Mucosa of rectum (tissue), 2 donors: ENCODE data around the gene PRRX2.
A peak's percentile ranks its signal among the peaks of the same experiment; 100 is the strongest.

ENCODE experiments used
- H3K27ac ChIP-seq, 2 donors: one replicate each; pipeline ENCODE4 v1.7.0; 2013; ENCODE audit warnings: inconsistent platforms in 2 of 2, low read depth in 2 of 2, low read length in 2 of 2
- H3K27me3 ChIP-seq, 2 donors: one replicate each; pipeline ENCODE4 v1.7.0; 2013; ENCODE audit warnings: low read length in 2 of 2; ENCODE audit not compliant: control insufficient read depth in 2 of 2, insufficient read depth in 2 of 2
- H3K36me3 ChIP-seq, 2 donors: one replicate each; pipeline ENCODE4 v1.7.0; 2013; ENCODE audit warnings: low read length in 2 of 2; ENCODE audit not compliant: control insufficient read depth in 2 of 2, insufficient read depth in 2 of 2
- H3K4me1 ChIP-seq, 2 donors: one replicate each; pipeline ENCODE4 v1.7.0; 2013; ENCODE audit warnings: low read length in 2 of 2, mild to moderate bottlenecking in 1 of 2; ENCODE audit not compliant: control insufficient read depth in 2 of 2, insufficient read depth in 2 of 2
- H3K4me3 ChIP-seq, 2 donors: one replicate each; pipeline ENCODE4 v1.7.0; 2013; ENCODE audit warnings: low read length in 2 of 2
- H3K9ac ChIP-seq, 2 donors: one replicate each; pipeline ENCODE4 v1.7.0; 2013; ENCODE audit warnings: low read length in 2 of 2, low read depth in 1 of 2, mild to moderate bottlenecking in 1 of 2
- H3K9me3 ChIP-seq, 2 donors: one replicate each; pipeline ENCODE4 v1.7.0; 2013; ENCODE audit warnings: low read length in 2 of 2; ENCODE audit not compliant: control insufficient read depth in 2 of 2
- donor health status: healthy.
- donor health status: Normal muscosa, but diverticular disease.

PRRX2 gene

GRCh38 chr9:129701549-129701948 lies 36.1 kb downstream of the PRRX2 start:
- Histone ChIP-seq H3K4me3 (no peak overlapping the region), H3K9ac (no peak overlapping the region), H3K9me3 (no peaks in the 10 kb centered on the region), H3K27me3 (peaks cover 10 to 26% of the 10 kb centered on the region in 2 donors), H3K27ac (no peak overlapping the region), H3K36me3 (no peaks in the 10 kb centered on the region), H3K4me1 (peaks cover 23 to 27% of the 10 kb centered on the region in 2 donors)

DNA sequence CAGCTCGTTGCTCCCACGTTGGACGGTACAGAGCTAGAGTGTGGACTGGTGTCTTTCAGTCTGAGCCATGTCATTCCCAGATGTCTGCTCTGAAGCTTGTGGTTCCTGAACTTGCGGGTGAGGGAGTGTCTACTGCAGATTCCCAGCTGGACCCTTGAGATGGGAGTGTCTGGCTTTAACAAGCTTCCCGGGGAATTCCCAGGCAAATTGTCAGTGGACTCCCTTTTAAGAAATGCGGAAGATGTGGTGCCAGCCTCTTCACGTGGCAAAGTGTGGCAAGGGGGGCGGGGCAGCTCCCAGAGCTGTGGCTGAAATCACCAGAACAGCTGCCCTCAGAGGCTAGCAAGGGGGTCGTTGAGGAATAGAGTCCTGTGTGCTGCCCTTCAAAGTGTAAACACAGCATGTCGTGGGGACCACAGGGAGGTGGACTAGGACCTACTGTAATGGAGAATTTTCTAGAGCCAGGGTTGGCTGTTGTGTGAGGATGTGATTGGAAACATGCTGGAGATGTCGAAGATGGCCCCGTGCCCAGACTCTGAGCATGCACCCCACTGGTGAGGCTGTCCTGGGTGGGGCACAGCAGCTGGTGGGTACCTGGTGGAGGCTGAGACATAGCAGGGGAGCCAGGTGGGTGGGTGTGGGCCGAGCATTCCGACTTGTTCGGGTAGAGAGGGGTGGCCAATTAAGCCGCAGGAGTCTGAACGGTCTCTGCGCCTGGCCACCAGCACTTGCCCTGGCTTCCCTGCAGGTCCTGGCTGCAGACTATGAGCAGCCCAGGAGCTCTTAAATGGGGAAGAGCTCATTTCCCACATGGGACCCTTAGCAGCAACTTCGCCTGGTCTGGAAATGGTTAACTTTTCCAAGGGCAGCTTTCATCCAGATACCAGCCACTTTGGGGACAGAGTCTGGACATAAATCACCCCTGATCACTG lies 37.4 kb downstream of the PRRX2 start:
- H3K27ac ChIP-seq: peak overlapping the region; percentile 27 to 38
- H3K36me3 ChIP-seq: no peaks in the 10 kb centered on the region
- H3K4me1 ChIP-seq: peaks cover 17 to 21% of the 10 kb centered on the region in 2 donors
- H3K9me3 ChIP-seq: no peaks in the 10 kb centered on the region
- H3K9ac ChIP-seq: no peak overlapping the region
- H3K27me3 ChIP-seq: peaks cover 7 to 14% of the 10 kb centered on the region in 2 donors
- peak overlapping the region in 1 of 2 donors; percentile 1 for H3K4me3 ChIP-seq

DNA sequence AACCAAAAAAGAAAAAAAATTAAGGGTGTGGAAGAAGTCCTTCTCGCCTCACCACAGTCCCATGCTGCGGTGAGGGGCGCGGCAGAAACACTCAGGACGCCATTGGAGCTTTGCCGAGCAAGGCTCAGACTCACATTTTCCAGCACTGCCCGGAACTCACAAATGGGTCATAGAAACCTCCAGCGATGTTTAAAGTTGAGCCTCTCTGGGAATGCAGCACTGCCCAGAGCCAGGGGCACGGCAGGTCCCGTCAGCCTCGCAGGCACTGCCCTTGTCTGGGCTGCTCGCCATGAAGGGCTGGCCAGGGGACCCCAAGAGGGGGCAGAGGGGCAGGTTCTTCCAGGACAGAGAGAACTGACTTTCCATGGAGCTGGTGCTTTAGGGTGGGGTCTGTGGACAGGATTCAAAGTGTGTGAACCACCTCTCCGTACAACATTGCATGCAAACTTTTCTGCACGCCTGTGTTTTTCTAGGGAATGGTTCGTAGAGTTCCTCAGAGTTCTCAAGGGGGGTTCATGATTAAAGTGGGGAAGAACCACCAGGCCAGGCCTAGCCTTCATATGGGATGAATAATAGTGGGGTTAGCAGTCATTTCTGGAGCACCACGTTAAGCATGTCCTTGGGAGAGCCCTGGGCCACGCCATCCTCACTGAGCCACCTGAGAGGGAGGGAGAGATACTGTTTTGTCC lies 38.4 kb downstream of the PRRX2 start:
- H3K9me3 ChIP-seq: no peaks in the 10 kb centered on the region
- no peaks in the 10 kb centered on the region for H3K36me3 ChIP-seq
- H3K9ac ChIP-seq: no peak overlapping the region
- H3K4me3 ChIP-seq: no peak overlapping the region
- H3K27ac ChIP-seq: peak overlapping the region; percentile 26 to 32
- H3K27me3 ChIP-seq: peaks cover 5 to 6% of the 10 kb centered on the region in 2 donors
- peaks cover 16 to 17% of the 10 kb centered on the region in 2 donors for H3K4me1 ChIP-seq

GRCh38 chr9:129704807-129705206 lies 39.4 kb downstream of the PRRX2 start:
- no peak overlapping the region for H3K9ac ChIP-seq
- no peak overlapping the region for H3K27ac ChIP-seq
- peaks cover 16 to 17% of the 10 kb centered on the region in 2 donors for H3K4me1 ChIP-seq
- peaks cover under 1 to 2% of the 10 kb centered on the region in 2 donors for H3K27me3 ChIP-seq
- H3K4me3 ChIP-seq: no peak overlapping the region
- H3K9me3 ChIP-seq: no peaks in the 10 kb centered on the region
- no peaks in the 10 kb centered on the region for H3K36me3 ChIP-seq

DNA sequence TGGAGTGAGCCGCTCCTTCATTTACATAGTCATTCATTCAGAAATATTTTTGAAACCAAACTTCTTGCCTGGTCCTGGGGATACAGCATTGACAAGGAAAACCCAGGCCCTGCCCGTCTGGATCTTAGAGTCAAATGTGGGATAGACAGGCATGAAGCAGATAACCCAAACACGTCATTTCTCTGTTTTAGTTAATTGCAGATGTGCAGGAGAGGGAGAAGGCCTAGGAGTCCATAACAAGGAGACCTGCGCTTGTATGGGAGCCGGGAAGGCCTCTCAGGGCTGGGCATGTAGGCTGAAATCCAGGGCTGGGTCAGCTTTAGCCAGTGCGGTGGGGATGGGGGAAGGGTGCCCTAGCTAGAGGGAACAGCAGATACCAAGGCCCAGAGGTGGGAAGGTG lies 43.3 kb downstream of the PRRX2 start:
- no peak overlapping the region for H3K27ac ChIP-seq
- H3K36me3 ChIP-seq: no peaks in the 10 kb centered on the region
- no peak overlapping the region for H3K4me3 ChIP-seq
- H3K9me3 ChIP-seq: no peaks in the 10 kb centered on the region
- H3K9ac ChIP-seq: no peak overlapping the region
- H3K4me1 ChIP-seq: peaks cover 4% of the 10 kb centered on the region in 2 donors
- peaks cover 2 to 3% of the 10 kb centered on the region in 2 donors for H3K27me3 ChIP-seq

GRCh38 chr9:129709438-129710168 lies 44.2 kb downstream of the PRRX2 start:
- H3K9me3 ChIP-seq: no peaks in the 10 kb centered on the region
- H3K27me3 ChIP-seq: peaks cover 0 to 3% of the 10 kb centered on the region in 2 donors
- no peaks in the 10 kb centered on the region for H3K36me3 ChIP-seq
- no peak overlapping the region for H3K9ac ChIP-seq
- H3K4me1 ChIP-seq: peaks cover 0 to 3% of the 10 kb centered on the region in 2 donors
- H3K4me3 ChIP-seq: no peak overlapping the region
- H3K27ac ChIP-seq: no peak overlapping the region

- Histone ChIP-seq H3K4me1 (peaks cover 0 to 3% of the 10 kb centered on the region in 2 donors), H3K9ac (no peak overlapping the region), H3K36me3 (no peaks in the 10 kb centered on the region), H3K27ac (no peak overlapping the region), H3K9me3 (no peaks in the 10 kb centered on the region), H3K4me3 (no peak overlapping the region), H3K27me3 (peaks cover 0 to 3% of the 10 kb centered on the region in 2 donors)
Observed at GRCh38 chr9:129710169-129710453, 44.7 kb downstream of the PRRX2 start.

DNA sequence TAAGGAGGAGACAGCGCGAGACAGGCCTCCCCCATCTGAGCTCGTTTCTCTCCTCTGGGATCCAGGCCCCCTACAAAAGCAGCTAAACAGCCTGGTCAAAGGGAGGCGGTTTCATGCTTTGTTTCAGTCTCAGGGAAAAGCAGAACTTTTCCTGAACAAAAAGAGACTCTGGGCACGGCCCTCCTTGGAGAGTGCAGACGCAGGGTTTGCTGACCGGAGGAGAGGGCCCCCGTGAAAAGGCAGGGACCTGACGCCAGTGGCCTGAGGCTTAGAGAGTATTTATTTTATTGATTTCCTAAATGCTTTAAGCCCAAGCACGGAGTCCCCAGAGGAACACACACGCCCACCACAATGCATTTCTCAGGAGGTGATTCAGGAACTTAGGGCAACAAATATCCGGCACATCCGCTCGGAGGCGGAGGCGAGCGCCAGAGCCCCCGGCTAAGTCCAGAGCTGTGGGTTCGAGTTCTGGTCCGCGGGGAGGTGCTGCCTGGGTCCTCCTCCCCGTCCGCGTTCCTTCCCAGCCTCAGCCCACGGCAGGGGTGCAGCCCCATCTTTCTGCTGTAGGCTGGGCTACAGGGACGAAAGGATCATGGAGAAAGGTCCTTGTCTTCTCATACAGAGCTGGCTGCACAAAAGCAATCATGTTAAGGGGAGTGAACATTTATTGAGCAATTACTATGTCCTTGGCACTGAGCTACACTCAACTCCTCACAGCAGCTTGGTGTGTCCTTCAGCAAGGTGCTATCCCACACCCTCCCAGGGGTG lies 47.4 kb downstream of the PRRX2 start:
- Histone ChIP-seq H3K9ac (no peak overlapping the region), H3K4me1 (peaks cover 0 to 3% of the 10 kb centered on the region in 2 donors), H3K27ac (peak overlapping the region in 1 of 2 donors; percentile 1), H3K36me3 (no peaks in the 10 kb centered on the region), H3K4me3 (no peak overlapping the region), H3K9me3 (no peaks in the 10 kb centered on the region), H3K27me3 (peaks cover 0 to 3% of the 10 kb centered on the region in 2 donors)

- H3K36me3 ChIP-seq: no peaks in the 10 kb centered on the region
- peaks cover 0 to 3% of the 10 kb centered on the region in 2 donors for H3K27me3 ChIP-seq
- H3K4me3 ChIP-seq: no peak overlapping the region
- no peak overlapping the region for H3K27ac ChIP-seq
- H3K4me1 ChIP-seq: peaks cover 0 to 3% of the 10 kb centered on the region in 2 donors
- no peak overlapping the region for H3K9ac ChIP-seq
- H3K9me3 ChIP-seq: no peaks in the 10 kb centered on the region
Observed at GRCh38 chr9:129713402-129713679, 47.9 kb downstream of the PRRX2 start.
